Coronary artery (tissue), 2 donors: Measurements from ENCODE around the gene SLC22A31.

Experiments
- DNase-seq: peaks from one replicate; pipeline ENCODE4 v3.0.0-alpha.2; 2017; ENCODE audit warnings: low spot score
- H3K27ac ChIP-seq, 2 donors: fragments of 200-600 bp; sonication (generic); one replicate each; pipeline ENCODE4 v1.5.1; 2016 to 2019
- H3K4me3 ChIP-seq: fragments of 200-600 bp; sonication (generic); 2 replicates; pipeline ENCODE4 v1.5.1; 2016; ENCODE audit warnings: mild to moderate bottlenecking, moderate library complexity
- TF ChIP-seq, protein P1 (sequence below): fragments of 200-600 bp; sonication (generic); IDR thresholded peaks from one replicate; pipeline ENCODE4 v1.5.1; 2019; ENCODE audit warnings: antibody characterized with exemption

The SLC22A31 gene

GRCh38 chr16:89179656-89180315, 20.6 kb downstream of the SLC22A31 start:
- H3K27ac ChIP-seq = no peak overlapping the region
- TF ChIP-seq, protein P1, sequence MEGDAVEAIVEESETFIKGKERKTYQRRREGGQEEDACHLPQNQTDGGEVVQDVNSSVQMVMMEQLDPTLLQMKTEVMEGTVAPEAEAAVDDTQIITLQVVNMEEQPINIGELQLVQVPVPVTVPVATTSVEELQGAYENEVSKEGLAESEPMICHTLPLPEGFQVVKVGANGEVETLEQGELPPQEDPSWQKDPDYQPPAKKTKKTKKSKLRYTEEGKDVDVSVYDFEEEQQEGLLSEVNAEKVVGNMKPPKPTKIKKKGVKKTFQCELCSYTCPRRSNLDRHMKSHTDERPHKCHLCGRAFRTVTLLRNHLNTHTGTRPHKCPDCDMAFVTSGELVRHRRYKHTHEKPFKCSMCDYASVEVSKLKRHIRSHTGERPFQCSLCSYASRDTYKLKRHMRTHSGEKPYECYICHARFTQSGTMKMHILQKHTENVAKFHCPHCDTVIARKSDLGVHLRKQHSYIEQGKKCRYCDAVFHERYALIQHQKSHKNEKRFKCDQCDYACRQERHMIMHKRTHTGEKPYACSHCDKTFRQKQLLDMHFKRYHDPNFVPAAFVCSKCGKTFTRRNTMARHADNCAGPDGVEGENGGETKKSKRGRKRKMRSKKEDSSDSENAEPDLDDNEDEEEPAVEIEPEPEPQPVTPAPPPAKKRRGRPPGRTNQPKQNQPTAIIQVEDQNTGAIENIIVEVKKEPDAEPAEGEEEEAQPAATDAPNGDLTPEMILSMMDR = no peak
- H3K4me3 ChIP-seq = no peak overlapping the region
- DNase-seq = no peak

GRCh38 chr16:89179148-89179484, 21.2 kb downstream of the SLC22A31 start:
- TF ChIP-seq, protein P1 = no peak
- Histone ChIP-seq H3K27ac (no peak overlapping the region), H3K4me3 (no peak overlapping the region)
- DNase-seq = no peak

DNA sequence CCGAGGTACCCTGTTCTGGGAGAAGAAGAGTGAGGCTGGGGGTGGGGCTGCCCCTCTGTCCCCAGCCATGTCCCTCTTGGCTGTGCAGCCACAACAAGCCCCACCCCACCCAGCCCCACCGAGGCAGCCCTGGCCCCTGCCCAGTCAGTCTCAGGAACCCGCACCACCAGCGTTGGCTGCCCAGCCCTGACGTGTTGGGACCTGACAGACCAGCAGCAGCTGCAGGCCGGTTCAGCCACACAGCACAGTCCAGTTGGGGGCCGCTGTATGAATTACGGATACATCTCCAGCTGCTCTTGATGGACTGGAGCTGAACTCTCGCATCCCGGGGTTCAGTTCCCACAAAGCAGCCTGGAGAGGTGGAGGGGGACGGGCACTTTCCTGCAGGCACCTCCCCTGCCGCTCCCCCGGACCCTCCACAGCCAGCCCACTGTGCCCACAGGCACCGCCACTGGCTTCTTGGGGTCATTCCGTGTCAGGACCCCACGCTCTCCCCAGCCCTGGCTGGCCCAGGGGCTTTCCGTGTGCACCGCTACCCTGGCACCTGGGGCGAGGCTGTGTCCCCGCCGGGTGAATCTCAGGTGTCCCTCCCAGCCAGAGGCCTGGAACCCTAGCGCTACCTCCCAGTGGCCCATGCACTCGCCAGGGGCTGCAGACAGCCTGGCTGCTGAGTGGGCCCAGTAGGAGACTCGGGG, 21.7 kb downstream of the SLC22A31 start:
- no peak overlapping the region for H3K27ac ChIP-seq
- TF ChIP-seq, protein P1 = no peak
- no peak overlapping the region for H3K4me3 ChIP-seq
- DNase-seq = no peak

DNA sequence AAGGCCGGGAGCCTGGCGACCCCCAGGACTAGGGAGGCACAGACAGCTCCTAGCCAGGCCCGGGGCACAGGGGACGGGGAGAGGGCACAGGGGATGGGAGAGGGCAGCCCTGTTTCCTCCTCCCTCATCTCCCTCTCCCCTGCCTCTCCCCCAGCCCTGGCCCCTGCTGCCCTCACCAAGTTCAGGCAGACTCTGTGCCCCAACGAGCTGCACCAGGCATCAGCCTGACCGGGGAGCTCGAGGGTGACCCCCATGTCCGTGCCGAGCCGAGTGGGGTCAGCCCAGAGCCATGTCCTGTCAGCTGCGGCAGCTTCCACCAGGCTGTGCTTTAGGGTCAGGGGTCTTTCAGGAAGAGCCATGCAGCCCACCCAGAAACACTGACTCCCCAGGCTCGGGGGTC, 22.8 kb downstream of the SLC22A31 start:
- Histone ChIP-seq H3K27ac (no peak overlapping the region), H3K4me3 (no peak overlapping the region)
- TF ChIP-seq, protein P1 = no peak
- DNase-seq = no peak

DNA sequence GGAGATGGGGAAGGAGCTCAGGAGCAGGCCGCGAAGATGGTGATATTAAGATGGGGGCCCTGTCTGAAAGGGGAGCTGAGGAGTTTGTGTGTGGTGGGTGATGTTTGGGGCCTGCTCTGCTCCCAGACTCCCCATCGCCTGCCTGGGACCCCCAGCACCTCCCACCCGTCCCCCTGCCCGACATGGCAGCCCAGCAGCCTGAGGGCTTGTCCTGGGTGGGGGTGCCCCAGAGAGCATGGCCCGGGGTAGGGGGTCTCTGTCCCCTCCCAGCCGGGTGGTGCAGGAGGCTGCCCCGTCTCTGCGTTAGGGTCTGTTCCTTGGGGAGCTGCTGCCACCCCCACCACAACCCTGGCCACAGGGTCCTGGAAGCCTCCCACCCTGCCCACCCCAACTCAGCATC, 23.6 kb downstream of the SLC22A31 start:
- no peak for DNase-seq
- no peak overlapping the region for H3K4me3 ChIP-seq
- TF ChIP-seq, protein P1 = no peak
- H3K27ac ChIP-seq = no peak overlapping the region

DNA sequence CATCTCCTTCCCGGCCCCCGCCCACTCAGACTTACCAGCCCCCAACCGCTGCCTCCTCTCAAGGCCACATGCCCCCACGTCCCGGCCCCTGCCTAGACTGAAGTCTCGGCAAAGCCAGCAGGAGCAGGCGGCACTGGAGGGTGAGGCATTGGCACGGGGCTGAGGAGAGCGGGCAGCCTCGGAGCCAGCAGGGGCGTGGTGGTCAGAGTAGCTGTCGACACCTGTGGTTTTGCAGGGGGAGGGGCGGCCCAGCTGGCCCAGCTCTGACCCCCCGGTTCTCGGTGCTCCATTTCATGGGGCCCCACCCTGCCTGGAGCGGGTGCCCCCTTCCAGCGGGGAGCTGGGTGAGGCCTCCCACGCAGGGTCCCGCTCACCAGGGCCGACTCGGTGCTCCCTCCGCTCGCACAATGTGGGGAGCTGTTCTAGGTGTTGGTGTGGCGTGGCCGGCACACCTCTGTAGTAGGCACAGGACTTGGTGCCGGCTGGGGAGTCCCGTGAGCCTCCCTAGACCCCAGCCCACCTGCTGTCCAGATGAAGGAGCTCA, 24.1 kb downstream of the SLC22A31 start:
- H3K27ac ChIP-seq = no peak overlapping the region
- H3K4me3 ChIP-seq = no peak overlapping the region
- TF ChIP-seq, protein P1 = no peak
- no peak for DNase-seq
